Putamen (tissue), 1 donor: ENCODE data around the gene CERS6.
"Not testable (repeated sequence)": the region's sequence is repeated elsewhere in the genome, so short reads cannot be mapped to it uniquely, and the experiment has no call there.

Source experiments
- DNase-seq: peaks from one replicate; pipeline ENCODE4 v3.0.0-alpha.2; 2016; ENCODE audit warnings: low spot score

The CERS6 gene

GRCh38 chr2:168468354-168468753 is 12.3 kb downstream of the CERS6 start:
- no peak for DNase-seq

GRCh38 chr2:168469281-168469988 is 13.4 kb downstream of the CERS6 start:
- no peak for DNase-seq

- DNase-seq = no peak
Observed at GRCh38 chr2:168470320-168471162, 14.5 kb downstream of the CERS6 start.

- no peak for DNase-seq
Observed at GRCh38 chr2:168471163-168471475, 15.0 kb downstream of the CERS6 start.

GRCh38 chr2:168475636-168476035 is 19.6 kb downstream of the CERS6 start:
- DNase-seq = no peak

- DNase-seq = no peak
Observed at GRCh38 chr2:168478206-168478605, 22.1 kb downstream of the CERS6 start.

- no peak for DNase-seq
Observed at GRCh38 chr2:168480356-168480755, 24.3 kb downstream of the CERS6 start.

- DNase-seq = no peak
Observed at GRCh38 chr2:168480825-168481585, 24.9 kb downstream of the CERS6 start.

- DNase-seq = no peak
Observed at GRCh38 chr2:168482269-168482668, 26.2 kb downstream of the CERS6 start.

- DNase-seq = no peak
Observed at GRCh38 chr2:168482952-168483831, 27.1 kb downstream of the CERS6 start.

GRCh38 chr2:168486477-168486876 is 30.4 kb downstream of the CERS6 start:
- DNase-seq = no peak

- peak; percentile 3 for DNase-seq
Observed at GRCh38 chr2:168490015-168490874, 34.2 kb downstream of the CERS6 start.

GRCh38 chr2:168490946-168491605 is 35.0 kb downstream of the CERS6 start:
- DNase-seq = no peak

GRCh38 chr2:168491728-168492127 is 35.7 kb downstream of the CERS6 start:
- not testable (repeated sequence) for DNase-seq

GRCh38 chr2:168493219-168493618 is 37.1 kb downstream of the CERS6 start:
- not testable (repeated sequence) for DNase-seq

- DNase-seq = no peak
Observed at GRCh38 chr2:168494190-168494711, 38.2 kb downstream of the CERS6 start.

- DNase-seq = no peak
Observed at GRCh38 chr2:168495524-168495923, 39.5 kb downstream of the CERS6 start.

GRCh38 chr2:168496906-168497305 is 40.8 kb downstream of the CERS6 start:
- DNase-seq = no peak

- DNase-seq = no peak
Observed at GRCh38 chr2:168499500-168499899, 43.4 kb downstream of the CERS6 start.

- no peak for DNase-seq
Observed at GRCh38 chr2:168500516-168500915, 44.4 kb downstream of the CERS6 start.
